GM23338 (cell line): ENCODE results near the gene FYTTD1. TPM values are rescaled to one million over a fixed set of nuclear protein-coding genes. Genes with fewer than 3 reads are reported as not detected.

Experiments used
- ATAC-seq: fragments of 200-7000 bp; cut with Tn5 transposase; 3 replicates; pipeline ENCODE4 v1.9.1; 2020
- DNase-seq: peaks from one replicate; pipeline ENCODE4 v3.0.0-alpha.2; 2015; ENCODE audit warnings: low spot score
- H2AFZ ChIP-seq: fragments of 200-600 bp; sonication (generic); 2 replicates; pipeline ENCODE4 v1.8.0; 2016; ENCODE audit warnings: antibody characterized with exemption, mild to moderate bottlenecking, moderate library complexity
- H3F3A ChIP-seq: fragments of 200-600 bp; sonication (generic); replicated peaks from 2 replicates; pipeline ENCODE4 v1.8.0; 2017; ENCODE audit warnings: antibody characterized with exemption, mixed run types, low read depth
- H3K27ac ChIP-seq: fragments of 200-600 bp; sonication (generic); 2 replicates; pipeline ENCODE4 v1.6.1; 2016; ENCODE audit warnings: low read depth
- H3K27me3 ChIP-seq: fragments of 200-600 bp; sonication (generic); 2 replicates; pipeline ENCODE4 v1.8.0; 2016; ENCODE audit warnings: mild to moderate bottlenecking, mixed run types, moderate library complexity; ENCODE audit not compliant: insufficient read depth
- H3K36me3 ChIP-seq: fragments of 200-600 bp; sonication (generic); 2 replicates; pipeline ENCODE4 v1.8.0; 2016; ENCODE audit warnings: mild to moderate bottlenecking; ENCODE audit not compliant: insufficient read depth
- H3K4me1 ChIP-seq: fragments of 200-600 bp; sonication (generic); 2 replicates; pipeline ENCODE4 v1.8.0; 2016; ENCODE audit warnings: mild to moderate bottlenecking, moderate library complexity; ENCODE audit not compliant: insufficient read depth
- H3K4me2 ChIP-seq: fragments of 200-600 bp; sonication (generic); 2 replicates; pipeline ENCODE4 v1.7.1; 2017; ENCODE audit warnings: mixed run types
- H3K4me3 ChIP-seq: fragments of 200-600 bp; sonication (generic); 2 replicates; pipeline ENCODE4 v1.6.1; 2016; ENCODE audit warnings: mixed run types
- H3K79me2 ChIP-seq: fragments of 200-600 bp; sonication (generic); replicated peaks from 2 replicates; pipeline ENCODE4 v1.8.0; 2017; ENCODE audit warnings: mild to moderate bottlenecking; ENCODE audit not compliant: insufficient read depth
- H3K9me2 ChIP-seq: fragments of 200-600 bp; sonication (generic); 2 replicates; pipeline ENCODE4 v1.8.0; 2017; ENCODE audit not compliant: insufficient read depth
- H4K20me1 ChIP-seq: fragments of 200-600 bp; sonication (generic); replicated peaks from 2 replicates; pipeline ENCODE4 v1.8.0; 2017; ENCODE audit warnings: mild to moderate bottlenecking; ENCODE audit not compliant: insufficient read depth
- H3K27ac Mint-ChIP-seq: 2 replicates; pipeline ENCODE4 v1.8.0; 2020; ENCODE audit warnings: inconsistent platforms, mild to moderate bottlenecking, moderate library complexity, mixed read lengths
- H3K27me3 Mint-ChIP-seq: 3 replicates; pipeline ENCODE4 v1.8.0; 2022; ENCODE audit warnings: low read depth, mild to moderate bottlenecking, moderate library complexity, mixed read lengths, inconsistent platforms; ENCODE audit not compliant: insufficient read depth, poor library complexity
- H3K36me3 Mint-ChIP-seq: 3 replicates; pipeline ENCODE4 v1.8.0; 2021; ENCODE audit warnings: low read depth, mild to moderate bottlenecking, inconsistent platforms, moderate library complexity, mixed read lengths
- H3K4me1 Mint-ChIP-seq: 3 replicates; pipeline ENCODE4 v1.8.0; 2020; ENCODE audit warnings: mild to moderate bottlenecking, inconsistent platforms, mixed read lengths
- H3K4me3 Mint-ChIP-seq: 3 replicates; pipeline ENCODE4 v1.8.0; 2021; ENCODE audit warnings: moderate library complexity, mild to moderate bottlenecking, inconsistent platforms, mixed read lengths
- H3K9me3 Mint-ChIP-seq: 3 replicates; pipeline ENCODE4 v1.8.0; 2020; ENCODE audit warnings: moderate library complexity, mild to moderate bottlenecking, inconsistent platforms, mixed read lengths
- CTCF ChIP-seq, 2 experiments: fragments of 200-600 bp in 1 of 2; sonication (generic) in 1 of 2; conservative IDR thresholded peaks; 2 replicates each; pipeline versions ENCODE4 v1.5.1 to v1.6.1; 2016 to 2017; ENCODE audit warnings: antibody characterized with exemption in 2 of 2, low read depth in 2 of 2, mild to moderate bottlenecking in 2 of 2, moderate library complexity in 1 of 2
- EZH2phosphoT487 ChIP-seq: fragments of 200-600 bp; sonication (generic); IDR thresholded peaks from one replicate; pipeline ENCODE4 v1.8.1; 2018; ENCODE audit warnings: antibody characterized with exemption; ENCODE audit not compliant: unreplicated experiment
- JUNB ChIP-seq: IDR thresholded peaks from one replicate; pipeline ENCODE4 v1.6.1; 2016; ENCODE audit warnings: antibody characterized with exemption; ENCODE audit not compliant: unreplicated experiment
- NANOG ChIP-seq: IDR thresholded peaks from 2 replicates; pipeline ENCODE4 v1.6.1; 2016; ENCODE audit warnings: antibody characterized with exemption, borderline replicate concordance
- POLR2AphosphoS5 ChIP-seq: IDR thresholded peaks from 2 replicates; pipeline ENCODE4 v1.6.1; 2016; ENCODE audit warnings: antibody characterized with exemption, low read depth
- REST ChIP-seq: IDR thresholded peaks from one replicate; pipeline ENCODE4 v1.6.1; 2018; ENCODE audit warnings: antibody characterized with exemption; ENCODE audit not compliant: unreplicated experiment
- STAT1 ChIP-seq: IDR thresholded peaks from one replicate; pipeline ENCODE4 v1.6.1; 2016; ENCODE audit warnings: antibody characterized with exemption; ENCODE audit not compliant: unreplicated experiment
- ZNF114 ChIP-seq: fragments of 250-450 bp; sonication (Bioruptor Pico); IDR thresholded peaks from 2 replicates; pipeline ENCODE4 v1.5.0; 2020; ENCODE audit warnings: mild to moderate bottlenecking, moderate library complexity
- ZNF331 ChIP-seq: fragments of 250-450 bp; sonication (Bioruptor Pico); IDR thresholded peaks from 2 replicates; pipeline ENCODE4 v1.5.0; 2020; ENCODE audit warnings: low read depth, mild to moderate bottlenecking, moderate library complexity
- polyA plus RNA-seq: library from polyadenylated mRNA; unstranded; fragments of >200 nt; fragmentation: Nextera tagmentation; extraction: Ambion mirVana; gene quantifications from 2 replicates; pipeline ENCODE4 v1.2.1, GENCODE V29; 2016
- total RNA-seq: library from RNA; depleted of rRNA; stranded (reverse); fragments of >200 nt; shearing (Covaris generic); gene quantifications from 2 replicates; pipeline ENCODE4 v1.2.3, GENCODE V29; 2014
- TF ChIP-seq, protein P1 (sequence below): fragments of 250-450 bp; sonication (Bioruptor Pico); IDR thresholded peaks from 2 replicates; pipeline ENCODE4 v1.5.0; 2020; ENCODE audit warnings: mild to moderate bottlenecking, moderate library complexity

The FYTTD1 gene
- total and polyA plus RNA-seq, 2 experiments from 2014 or later, result 13.7 to 14.8 TPM

- TF ChIP-seq REST (no peak), EZH2phosphoT487 (no peak), ZNF114 (CRISPR knock-in tag) (no peak), NANOG (no peak), JUNB (no peak), CTCF (conservative IDR thresholded peaks at IDR 0.05; ENCODE audit: low read depth in 2 of 2) (no peak), ZNF331 (CRISPR knock-in tag) (no peak)
These were observed 84.4 kb downstream of the FYTTD1 start (continued) for GRCh38 chr3:197833930-197834715.

GRCh38 chr3:197835509-197835908 lies 85.8 kb downstream of the FYTTD1 start:
- H3K36me3 Mint-ChIP-seq, result peaks cover 57% of the 10 kb centered on the region
- no peak overlapping the region for H3K4me3 ChIP-seq
- H3K4me2 ChIP-seq, result no peak overlapping the region
- H3K9me2 ChIP-seq, result no peaks in the 10 kb centered on the region
- no peaks in the 10 kb centered on the region for H3K27me3 ChIP-seq
- no peak overlapping the region for H3K27ac Mint-ChIP-seq
- H3K4me1 Mint-ChIP-seq, result no peaks in the 10 kb centered on the region
- H3K79me2 ChIP-seq, result no peaks in the 10 kb centered on the region
- H3K9me3 Mint-ChIP-seq, result no peaks in the 10 kb centered on the region
- H3F3A ChIP-seq, result no peaks in the 10 kb centered on the region
- H3K27ac ChIP-seq, result no peak overlapping the region; the same call in 1 of the 2 replicates
- ATAC-seq (no peak), DNase-seq (no peak)
- H3K4me1 ChIP-seq, result no peaks in the 10 kb centered on the region
- peaks cover 25% of the 10 kb centered on the region; the same call in 1 of the 2 replicates for H3K36me3 ChIP-seq
- H4K20me1 ChIP-seq, result no peaks in the 10 kb centered on the region
- H3K27me3 Mint-ChIP-seq, result no peaks in the 10 kb centered on the region
- no peak overlapping the region for H2AFZ ChIP-seq
- no peak overlapping the region for H3K4me3 Mint-ChIP-seq
- TF ChIP-seq POLR2AphosphoS5 (no peak), JUNB (no peak), CTCF (conservative IDR thresholded peaks at IDR 0.05; ENCODE audit: low read depth in 2 of 2) (no peak), STAT1 (no peak), NANOG (no peak)
- TF ChIP-seq, protein P1, sequence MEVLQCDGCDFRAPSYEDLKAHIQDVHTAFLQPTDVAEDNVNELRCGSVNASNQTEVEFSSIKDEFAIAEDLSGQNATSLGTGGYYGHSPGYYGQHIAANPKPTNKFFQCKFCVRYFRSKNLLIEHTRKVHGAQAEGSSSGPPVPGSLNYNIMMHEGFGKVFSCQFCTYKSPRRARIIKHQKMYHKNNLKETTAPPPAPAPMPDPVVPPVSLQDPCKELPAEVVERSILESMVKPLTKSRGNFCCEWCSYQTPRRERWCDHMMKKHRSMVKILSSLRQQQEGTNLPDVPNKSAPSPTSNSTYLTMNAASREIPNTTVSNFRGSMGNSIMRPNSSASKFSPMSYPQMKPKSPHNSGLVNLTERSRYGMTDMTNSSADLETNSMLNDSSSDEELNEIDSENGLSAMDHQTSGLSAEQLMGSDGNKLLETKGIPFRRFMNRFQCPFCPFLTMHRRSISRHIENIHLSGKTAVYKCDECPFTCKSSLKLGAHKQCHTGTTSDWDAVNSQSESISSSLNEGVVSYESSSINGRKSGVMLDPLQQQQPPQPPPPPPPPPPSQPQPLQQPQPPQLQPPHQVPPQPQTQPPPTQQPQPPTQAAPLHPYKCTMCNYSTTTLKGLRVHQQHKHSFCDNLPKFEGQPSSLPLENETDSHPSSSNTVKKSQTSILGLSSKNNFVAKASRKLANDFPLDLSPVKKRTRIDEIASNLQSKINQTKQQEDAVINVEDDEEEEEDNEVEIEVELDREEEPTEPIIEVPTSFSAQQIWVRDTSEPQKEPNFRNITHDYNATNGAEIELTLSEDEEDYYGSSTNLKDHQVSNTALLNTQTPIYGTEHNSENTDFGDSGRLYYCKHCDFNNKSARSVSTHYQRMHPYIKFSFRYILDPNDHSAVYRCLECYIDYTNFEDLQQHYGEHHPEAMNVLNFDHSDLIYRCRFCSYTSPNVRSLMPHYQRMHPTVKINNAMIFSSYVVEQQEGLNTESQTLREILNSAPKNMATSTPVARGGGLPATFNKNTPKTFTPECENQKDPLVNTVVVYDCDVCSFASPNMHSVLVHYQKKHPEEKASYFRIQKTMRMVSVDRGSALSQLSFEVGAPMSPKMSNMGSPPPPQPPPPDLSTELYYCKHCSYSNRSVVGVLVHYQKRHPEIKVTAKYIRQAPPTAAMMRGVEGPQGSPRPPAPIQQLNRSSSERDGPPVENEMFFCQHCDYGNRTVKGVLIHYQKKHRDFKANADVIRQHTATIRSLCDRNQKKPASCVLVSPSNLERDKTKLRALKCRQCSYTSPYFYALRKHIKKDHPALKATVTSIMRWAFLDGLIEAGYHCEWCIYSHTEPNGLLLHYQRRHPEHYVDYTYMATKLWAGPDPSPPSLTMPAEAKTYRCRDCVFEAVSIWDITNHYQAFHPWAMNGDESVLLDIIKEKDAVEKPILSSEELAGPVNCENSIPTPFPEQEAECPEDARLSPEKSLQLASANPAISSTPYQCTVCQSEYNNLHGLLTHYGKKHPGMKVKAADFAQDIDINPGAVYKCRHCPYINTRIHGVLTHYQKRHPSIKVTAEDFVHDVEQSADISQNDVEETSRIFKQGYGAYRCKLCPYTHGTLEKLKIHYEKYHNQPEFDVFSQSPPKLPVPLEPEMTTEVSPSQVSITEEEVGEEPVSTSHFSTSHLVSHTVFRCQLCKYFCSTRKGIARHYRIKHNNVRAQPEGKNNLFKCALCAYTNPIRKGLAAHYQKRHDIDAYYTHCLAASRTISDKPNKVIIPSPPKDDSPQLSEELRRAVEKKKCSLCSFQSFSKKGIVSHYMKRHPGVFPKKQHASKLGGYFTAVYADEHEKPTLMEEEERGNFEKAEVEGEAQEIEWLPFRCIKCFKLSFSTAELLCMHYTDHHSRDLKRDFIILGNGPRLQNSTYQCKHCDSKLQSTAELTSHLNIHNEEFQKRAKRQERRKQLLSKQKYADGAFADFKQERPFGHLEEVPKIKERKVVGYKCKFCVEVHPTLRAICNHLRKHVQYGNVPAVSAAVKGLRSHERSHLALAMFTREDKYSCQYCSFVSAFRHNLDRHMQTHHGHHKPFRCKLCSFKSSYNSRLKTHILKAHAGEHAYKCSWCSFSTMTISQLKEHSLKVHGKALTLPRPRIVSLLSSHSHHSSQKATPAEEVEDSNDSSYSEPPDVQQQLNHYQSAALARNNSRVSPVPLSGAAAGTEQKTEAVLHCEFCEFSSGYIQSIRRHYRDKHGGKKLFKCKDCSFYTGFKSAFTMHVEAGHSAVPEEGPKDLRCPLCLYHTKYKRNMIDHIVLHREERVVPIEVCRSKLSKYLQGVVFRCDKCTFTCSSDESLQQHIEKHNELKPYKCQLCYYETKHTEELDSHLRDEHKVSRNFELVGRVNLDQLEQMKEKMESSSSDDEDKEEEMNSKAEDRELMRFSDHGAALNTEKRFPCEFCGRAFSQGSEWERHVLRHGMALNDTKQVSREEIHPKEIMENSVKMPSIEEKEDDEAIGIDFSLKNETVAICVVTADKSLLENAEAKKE (CRISPR knock-in tag), result no peak
